Muscle layer of colon (tissue), 2 donors: Measurements from ENCODE around the gene SUN2.
"Not testable (repeated sequence)": the region's sequence is repeated elsewhere in the genome, so short reads cannot be mapped to it uniquely, and the experiment has no call there.

Source experiments
- H3K27ac ChIP-seq: one replicate; pipeline ENCODE4 v1.7.0; 2013; ENCODE audit warnings: low read depth, mild to moderate bottlenecking, low read length, moderate library complexity
- H3K27me3 ChIP-seq, 2 donors: one replicate each; pipeline ENCODE4 v1.7.0; 2013; ENCODE audit warnings: low read length in 2 of 2, mild to moderate bottlenecking in 2 of 2; ENCODE audit not compliant: insufficient read depth in 2 of 2, control insufficient read depth in 1 of 2
- H3K36me3 ChIP-seq: one replicate; pipeline ENCODE4 v1.7.0; 2013; ENCODE audit warnings: mild to moderate bottlenecking, low read length; ENCODE audit not compliant: insufficient read depth
- H3K4me1 ChIP-seq: one replicate; pipeline ENCODE4 v1.7.0; 2013; ENCODE audit warnings: mild to moderate bottlenecking, low read length; ENCODE audit not compliant: insufficient read depth
- H3K4me3 ChIP-seq, 2 donors: one replicate each; pipeline ENCODE4 v1.7.0; 2013; ENCODE audit warnings: low read length in 2 of 2, low read depth in 1 of 2, mild to moderate bottlenecking in 1 of 2, moderate library complexity in 1 of 2
- H3K9ac ChIP-seq: one replicate; pipeline ENCODE4 v1.7.0; 2013; ENCODE audit warnings: low read length
- H3K9me3 ChIP-seq: one replicate; pipeline ENCODE4 v1.7.0; 2013; ENCODE audit warnings: mild to moderate bottlenecking, low read length
- donor health status: abdominal sarcoma.
- donor health status: Adenocarcinoma of cecum.

The SUN2 gene, protein sequence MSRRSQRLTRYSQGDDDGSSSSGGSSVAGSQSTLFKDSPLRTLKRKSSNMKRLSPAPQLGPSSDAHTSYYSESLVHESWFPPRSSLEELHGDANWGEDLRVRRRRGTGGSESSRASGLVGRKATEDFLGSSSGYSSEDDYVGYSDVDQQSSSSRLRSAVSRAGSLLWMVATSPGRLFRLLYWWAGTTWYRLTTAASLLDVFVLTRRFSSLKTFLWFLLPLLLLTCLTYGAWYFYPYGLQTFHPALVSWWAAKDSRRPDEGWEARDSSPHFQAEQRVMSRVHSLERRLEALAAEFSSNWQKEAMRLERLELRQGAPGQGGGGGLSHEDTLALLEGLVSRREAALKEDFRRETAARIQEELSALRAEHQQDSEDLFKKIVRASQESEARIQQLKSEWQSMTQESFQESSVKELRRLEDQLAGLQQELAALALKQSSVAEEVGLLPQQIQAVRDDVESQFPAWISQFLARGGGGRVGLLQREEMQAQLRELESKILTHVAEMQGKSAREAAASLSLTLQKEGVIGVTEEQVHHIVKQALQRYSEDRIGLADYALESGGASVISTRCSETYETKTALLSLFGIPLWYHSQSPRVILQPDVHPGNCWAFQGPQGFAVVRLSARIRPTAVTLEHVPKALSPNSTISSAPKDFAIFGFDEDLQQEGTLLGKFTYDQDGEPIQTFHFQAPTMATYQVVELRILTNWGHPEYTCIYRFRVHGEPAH

DNA sequence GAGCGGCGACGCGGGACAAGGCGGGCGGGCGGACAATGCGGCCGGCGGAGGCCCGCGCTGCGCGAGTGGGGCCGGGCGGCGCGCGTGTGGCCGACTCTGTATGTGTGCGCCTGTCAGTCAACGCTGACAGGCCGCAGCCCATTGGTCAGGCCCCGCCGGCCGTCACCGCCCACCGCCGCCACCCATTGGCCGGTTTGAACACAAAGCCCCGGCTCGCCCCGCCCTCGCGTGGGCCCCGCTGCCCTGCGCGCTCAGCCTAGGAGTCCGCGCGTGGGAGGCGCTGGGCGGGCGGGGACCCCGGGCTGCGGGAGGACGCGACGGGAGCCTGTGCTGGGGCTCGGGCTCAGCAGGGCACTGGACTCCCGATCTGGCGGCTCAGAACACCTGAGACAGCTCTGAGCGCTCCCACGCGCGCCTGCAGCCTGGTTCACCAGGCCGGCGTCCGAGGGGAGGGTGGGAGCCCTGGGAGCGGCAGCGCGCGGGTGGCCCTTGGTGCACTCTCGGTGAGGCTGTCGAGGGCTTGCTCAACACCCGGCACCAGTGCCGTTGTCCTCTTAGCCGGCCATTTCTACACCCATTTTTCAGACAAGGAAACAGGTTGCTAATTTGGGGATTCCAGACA, at the start of gene SUN2:
Gene SUN2 (minus strand): TSS at position 88 of the 622 bp plus-strand sequence. CDS start 3,370 bp downstream, outside the sequence.
- no peaks in the 10 kb centered on the region for H3K9me3 ChIP-seq
- peaks cover 23% of the 10 kb centered on the region for H3K4me1 ChIP-seq
- peak within 1 kb of the TSS; percentile 80 to 81 for H3K4me3 ChIP-seq
- H3K36me3 ChIP-seq: peaks cover 20% of the 10 kb centered on the region
- peak within 1 kb of the TSS; percentile 59 for H3K9ac ChIP-seq
- H3K27ac ChIP-seq: peak within 1 kb of the TSS; percentile 99
- H3K27me3 ChIP-seq: no peaks in the 10 kb centered on the region

DNA sequence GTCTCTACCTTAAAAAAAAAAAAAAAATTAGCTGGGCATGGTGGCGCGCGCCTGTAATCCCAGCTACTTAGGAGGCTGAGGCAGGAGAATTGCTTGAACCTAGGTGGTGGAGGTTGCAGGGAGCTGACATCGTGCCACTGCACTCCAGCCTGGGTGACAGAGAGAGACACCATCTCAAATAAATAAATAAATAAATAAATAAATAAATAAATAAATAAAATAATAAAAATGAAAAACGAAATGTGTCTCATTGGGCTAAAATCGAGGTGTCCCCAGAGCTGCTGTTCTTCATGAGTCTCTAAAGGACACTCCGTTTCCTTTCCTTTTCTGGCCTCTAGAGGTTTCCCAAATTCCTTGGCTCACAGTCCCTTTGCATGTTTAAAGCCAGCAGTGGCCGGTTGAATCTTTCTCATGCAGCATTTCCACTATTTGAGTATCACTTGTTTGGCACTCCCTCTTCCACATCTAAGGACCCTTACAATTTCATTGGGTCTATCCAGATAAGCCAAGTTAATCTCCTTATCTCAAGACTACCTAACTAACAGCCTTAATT, 49.3 kb upstream of the SUN2 start:
- not testable (repeated sequence) for H3K27me3 ChIP-seq, H3K9me3 ChIP-seq, H3K4me3 ChIP-seq, H3K4me1 ChIP-seq, H3K36me3 ChIP-seq, H3K27ac ChIP-seq, H3K9ac ChIP-seq

DNA sequence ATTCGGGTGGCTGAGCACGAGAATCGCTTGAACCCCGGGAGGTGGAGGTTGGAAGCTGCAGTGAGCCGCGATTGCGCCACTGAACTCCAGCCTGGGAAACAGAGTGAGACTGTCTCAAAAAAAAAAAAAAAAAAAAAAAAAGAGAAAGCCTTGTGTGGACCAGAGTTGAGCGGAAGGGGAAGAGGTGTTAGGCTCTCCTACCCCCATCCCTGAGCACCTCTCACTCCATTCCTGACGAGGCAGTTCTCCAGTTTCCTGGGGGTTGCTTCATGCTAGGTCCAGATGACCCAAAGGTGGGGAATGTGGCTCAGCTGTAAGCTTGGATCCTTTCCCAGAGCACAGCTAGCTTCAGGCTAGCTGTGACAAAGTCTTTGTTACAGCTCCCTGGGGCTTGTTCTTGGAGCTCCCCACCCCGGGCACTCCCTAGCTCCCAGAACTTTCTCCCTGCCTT, 46.9 kb upstream of the SUN2 start:
- H3K4me1 ChIP-seq: peaks cover 4% of the 10 kb centered on the region
- no peak overlapping the region for H3K4me3 ChIP-seq
- no peak overlapping the region for H3K27ac ChIP-seq
- no peaks in the 10 kb centered on the region for H3K36me3 ChIP-seq
- H3K27me3 ChIP-seq: no peaks in the 10 kb centered on the region
- H3K9ac ChIP-seq: no peak overlapping the region
- no peaks in the 10 kb centered on the region for H3K9me3 ChIP-seq

DNA sequence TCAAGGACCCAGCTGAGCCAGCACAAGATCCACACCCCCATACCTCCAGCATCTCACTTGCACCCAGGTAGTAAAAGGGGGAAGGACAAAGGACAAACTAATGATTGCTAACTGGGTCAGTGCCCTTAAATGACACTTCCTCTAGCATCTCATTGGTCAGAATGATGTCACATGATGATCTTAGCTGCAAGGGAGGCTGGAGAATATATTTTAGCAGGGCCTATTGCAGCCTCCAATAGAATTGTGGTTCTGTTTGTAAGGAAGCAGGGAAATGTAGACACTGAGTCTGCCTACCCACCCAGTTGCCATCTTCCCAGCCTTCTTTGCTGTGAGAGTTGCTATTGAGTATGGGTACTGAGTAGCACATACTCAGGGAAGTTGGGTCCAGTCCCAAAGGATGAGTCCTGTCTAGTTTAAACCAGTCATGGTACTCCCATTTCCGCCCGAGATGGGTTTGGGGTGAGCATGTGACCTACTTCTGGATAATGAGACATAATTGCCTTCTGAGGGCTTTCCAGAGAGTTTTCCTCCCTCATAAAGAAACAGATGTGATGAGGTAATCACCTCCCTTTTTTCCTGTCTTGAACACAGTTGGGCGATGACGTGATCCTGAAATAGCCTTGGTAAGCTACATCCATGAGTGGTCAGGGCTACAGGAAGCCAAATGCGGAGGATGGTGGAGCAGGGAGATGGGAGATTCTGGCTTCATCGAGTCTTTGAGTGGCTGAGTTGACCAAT, 43.6 kb upstream of the SUN2 start:
- Histone ChIP-seq H3K9ac (no peak overlapping the region), H3K9me3 (no peaks in the 10 kb centered on the region), H3K27ac (no peak overlapping the region), H3K4me3 (no peak overlapping the region), H3K4me1 (peaks cover 6% of the 10 kb centered on the region), H3K36me3 (no peaks in the 10 kb centered on the region), H3K27me3 (no peaks in the 10 kb centered on the region)

DNA sequence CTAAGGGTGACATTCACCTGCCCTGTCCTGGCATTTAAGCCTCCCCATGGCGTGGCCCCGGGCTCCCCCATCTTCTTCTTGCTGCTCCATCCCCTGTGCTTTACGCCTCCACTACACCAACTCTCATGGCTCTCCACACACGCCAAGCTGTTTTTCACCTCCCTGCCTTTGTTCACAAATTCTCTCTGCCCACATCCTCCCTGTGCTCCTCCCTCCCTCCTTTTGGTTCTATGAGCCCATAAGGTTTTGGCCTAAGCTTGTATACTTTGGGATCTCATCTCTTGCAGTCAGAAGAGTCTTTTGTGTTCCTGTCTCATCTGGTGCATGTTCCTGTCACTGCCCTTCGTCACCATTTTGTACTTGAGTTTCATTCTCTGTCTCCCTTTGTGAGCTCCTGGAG, 42.7 kb upstream of the SUN2 start:
- no peaks in the 10 kb centered on the region for H3K27me3 ChIP-seq

DNA sequence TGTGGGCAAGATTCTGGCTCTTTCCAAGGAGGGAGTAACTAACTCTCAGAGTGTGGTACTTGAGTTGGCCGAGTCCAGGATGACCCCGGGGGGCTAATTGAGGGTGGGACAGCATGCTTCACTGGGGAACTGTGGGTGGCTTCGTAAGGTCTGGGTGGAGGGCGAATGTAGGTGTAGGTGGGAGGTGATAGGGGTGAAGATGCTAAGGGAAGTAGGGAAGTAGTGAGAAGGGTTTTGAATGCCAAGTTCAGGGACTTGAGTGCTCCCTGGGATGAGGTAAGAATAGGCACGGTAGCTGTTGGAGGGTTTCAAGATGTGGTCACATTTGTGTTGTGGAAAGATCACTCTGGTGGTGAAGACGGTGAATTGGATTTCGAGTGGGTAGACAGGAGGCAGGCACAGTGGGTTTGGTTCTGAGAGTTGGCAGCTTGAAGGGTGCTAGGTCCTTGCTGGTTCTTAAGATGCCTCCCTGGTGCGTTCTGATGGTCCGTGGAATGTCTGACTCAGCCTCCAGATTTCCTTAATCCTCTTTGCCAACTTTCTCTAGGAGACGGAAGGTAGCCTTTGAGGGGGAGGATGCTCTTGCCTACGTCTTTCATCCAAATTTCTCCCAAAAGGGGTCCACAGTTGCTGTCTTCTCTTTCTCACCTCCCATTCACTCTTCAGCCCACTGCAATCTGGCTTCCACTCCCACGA, 40.6 kb upstream of the SUN2 start:
- Histone ChIP-seq H3K9me3 (no peaks in the 10 kb centered on the region), H3K4me1 (peaks cover 16% of the 10 kb centered on the region), H3K4me3 (no peak overlapping the region), H3K27me3 (no peaks in the 10 kb centered on the region), H3K27ac (no peak overlapping the region), H3K9ac (no peak overlapping the region), H3K36me3 (no peaks in the 10 kb centered on the region)

More for the DNA sequence above, 42.7 kb upstream of the SUN2 start:
- no peaks in the 10 kb centered on the region for H3K9me3 ChIP-seq
- H3K27ac ChIP-seq: no peak overlapping the region
- no peaks in the 10 kb centered on the region for H3K36me3 ChIP-seq
- no peak overlapping the region for H3K4me3 ChIP-seq
- H3K9ac ChIP-seq: no peak overlapping the region
- H3K4me1 ChIP-seq: peaks cover 10% of the 10 kb centered on the region

DNA sequence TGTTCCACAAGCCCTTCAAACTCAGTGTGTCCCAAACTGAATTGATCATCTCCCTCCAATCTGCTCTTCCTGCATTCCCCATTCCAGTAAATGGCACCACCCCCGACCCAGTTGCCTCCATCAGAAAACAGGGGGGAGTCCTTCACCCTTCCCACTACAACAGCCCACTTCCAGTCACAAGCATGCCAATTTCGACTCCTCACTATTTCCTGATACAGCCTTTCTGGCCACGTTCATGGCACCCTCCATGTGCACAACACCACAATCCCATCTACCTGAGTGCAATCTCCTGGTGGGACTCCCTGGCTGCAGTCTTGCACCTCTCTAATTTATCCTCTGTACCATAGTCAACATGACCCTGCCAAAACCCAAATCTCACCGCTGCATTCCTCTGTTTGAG, 39.8 kb upstream of the SUN2 start:
- H3K27ac ChIP-seq: no peak overlapping the region
- no peak overlapping the region for H3K4me3 ChIP-seq
- H3K27me3 ChIP-seq: no peaks in the 10 kb centered on the region
- no peaks in the 10 kb centered on the region for H3K9me3 ChIP-seq
- H3K9ac ChIP-seq: no peak overlapping the region
- H3K36me3 ChIP-seq: peaks cover under 1% of the 10 kb centered on the region
- peaks cover 16% of the 10 kb centered on the region for H3K4me1 ChIP-seq

DNA sequence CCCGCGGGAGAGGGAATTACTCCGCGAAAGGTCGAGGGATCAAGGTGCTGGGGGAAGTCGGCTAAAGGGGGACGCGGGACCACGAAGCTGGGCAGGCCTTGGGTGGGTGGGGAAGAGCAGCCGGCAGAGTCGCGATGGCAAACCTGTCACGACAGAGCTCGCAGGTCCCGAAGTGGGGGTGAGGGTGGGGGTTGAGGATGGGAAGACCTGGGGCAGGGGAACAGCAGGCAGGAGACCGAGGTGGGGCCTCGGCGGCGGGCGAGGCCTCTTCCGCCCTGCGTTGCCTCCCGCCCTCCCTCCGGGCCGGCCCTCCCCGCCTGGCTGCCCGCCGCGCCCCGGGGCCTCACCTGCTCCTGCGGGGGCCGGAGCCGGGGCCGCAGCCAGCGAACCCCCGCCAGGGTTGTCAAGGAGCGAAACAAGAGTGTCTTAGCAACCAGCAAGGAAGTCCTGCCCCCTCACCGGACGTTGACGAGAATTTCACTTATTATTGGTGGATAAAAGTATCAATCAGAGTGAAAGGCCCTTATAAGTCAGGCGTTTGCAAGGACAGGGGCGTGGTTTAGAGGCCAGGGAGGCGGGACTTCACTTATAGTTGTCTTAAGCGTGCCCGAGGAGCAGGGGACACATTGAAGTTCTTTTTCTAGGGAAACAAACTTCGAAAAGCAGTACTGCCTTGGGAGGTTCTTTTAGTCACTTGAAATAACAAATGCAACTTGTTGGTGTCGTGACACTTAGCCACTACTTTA, 38.1 kb upstream of the SUN2 start, which contains the start of gene DNAL4:
Gene DNAL4 (minus strand): TSS at position 423 of the 746 bp plus-strand sequence. CDS start 11,412 bp downstream, outside the sequence.
- Histone ChIP-seq H3K9ac (peak within 1 kb of the TSS; percentile 78), H3K36me3 (peaks cover 12% of the 10 kb centered on the region), H3K27ac (peak within 1 kb of the TSS; percentile 73), H3K9me3 (no peaks in the 10 kb centered on the region), H3K27me3 (no peaks in the 10 kb centered on the region), H3K4me1 (peaks cover 19% of the 10 kb centered on the region), H3K4me3 (peak within 1 kb of the TSS; percentile 88 to 94)

DNA sequence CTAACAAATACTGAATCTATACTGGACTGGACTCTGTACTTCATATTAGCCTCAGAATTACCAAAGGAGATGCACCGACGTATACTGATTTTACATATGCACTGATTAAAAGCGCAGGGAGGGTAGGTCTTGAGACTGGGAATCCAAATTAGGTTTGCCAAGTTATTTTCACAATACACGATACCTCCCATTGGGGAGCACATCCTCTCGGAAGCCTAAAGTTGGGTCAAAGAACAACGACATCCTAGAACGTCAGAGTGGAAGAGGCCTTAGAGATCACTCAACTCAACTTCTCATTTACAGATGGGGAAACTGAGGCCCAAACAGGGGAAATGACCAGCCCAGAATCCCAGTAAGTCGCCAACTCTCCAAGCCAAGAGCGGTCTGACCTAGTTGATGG, 37.5 kb upstream of the SUN2 start:
- H3K4me1 ChIP-seq: peaks cover 25% of the 10 kb centered on the region
- H3K9me3 ChIP-seq: no peaks in the 10 kb centered on the region
- H3K27ac ChIP-seq: peak overlapping the region; percentile 73
- H3K27me3 ChIP-seq: no peaks in the 10 kb centered on the region
- H3K36me3 ChIP-seq: peaks cover 12% of the 10 kb centered on the region
- H3K4me3 ChIP-seq: peak overlapping the region; percentile 88 to 94
- peak overlapping the region; percentile 78 for H3K9ac ChIP-seq

DNA sequence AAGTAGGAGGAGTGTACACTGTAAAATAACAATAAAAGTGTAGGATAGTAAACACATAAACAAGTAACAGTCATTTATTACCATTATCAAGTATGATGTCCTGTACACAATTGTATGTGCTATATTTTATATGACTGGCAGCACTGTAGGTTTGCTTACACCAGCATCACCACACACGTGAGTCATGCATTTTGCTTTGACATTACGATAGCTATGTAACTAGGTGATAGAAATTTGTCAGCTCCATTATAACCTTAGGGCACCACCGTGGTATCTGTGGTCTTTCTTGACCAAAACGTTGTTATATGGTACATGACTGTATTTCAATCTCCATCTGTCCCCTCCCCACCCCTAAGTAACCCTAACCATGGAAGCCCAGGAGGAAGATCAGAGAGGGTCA, 37.0 kb upstream of the SUN2 start:
- Histone ChIP-seq H3K27me3 (no peaks in the 10 kb centered on the region), H3K4me3 (peak overlapping the region; percentile 88 to 94), H3K36me3 (peaks cover 12% of the 10 kb centered on the region), H3K27ac (no peak overlapping the region), H3K9me3 (no peaks in the 10 kb centered on the region), H3K9ac (no peak overlapping the region), H3K4me1 (peaks cover 30% of the 10 kb centered on the region)
